A549 (cell line): ENCODE results near the gene HLA-DMB. TPM values are rescaled to one million over a fixed set of nuclear protein-coding genes. Genes with fewer than 3 reads are reported as not detected.

Source experiments
- ATAC-seq, 2 experiments: fragments of 200-7000 bp in 1 of 2; fragments of >200 bp in 1 of 2; cut with Nextera tagmentation in 1 of 2; cut with Tn5 transposase in 1 of 2; 3 replicates each; pipeline versions ENCODE4 v1.8.0 to v1.9.1; 2018 to 2020; ENCODE audit warnings: mild to moderate bottlenecking in 1 of 2, moderate library complexity in 1 of 2
- CTCF ChIA-PET: fragments of 300-600 bp; sonication (Branson Sonifier 250); formaldehyde crosslinking; extraction: SDS; loops from one replicate; lab custom pipeline; 2021; ENCODE audit warnings: antibody characterized with exemption, inconsistent platforms; lab: Yijun Ruan, JAX
- POLR2A ChIA-PET: fragments of 350-600 bp; formaldehyde crosslinking; extraction: SDS; loops from one replicate; lab custom pipeline; 2021; ENCODE audit warnings: antibody characterized with exemption, inconsistent platforms; lab: Yijun Ruan, JAX
- DNase-seq, 2 experiments: peaks; one replicate each; pipeline versions ENCODE4 v3.0.0 to v3.0.0-alpha.2; 2011 to 2016; ENCODE audit warnings: low read depth in 1 of 2, low spot score in 1 of 2
- FAIRE-seq: peaks from 2 replicates; lab custom pipeline; 2011; peaks lifted over from hg19 to GRCh38; lab: Jason Lieb, UNC
- H3K27ac ChIP-seq, 2 experiments: fragments of >200 bp; sonication (Bioruptor Twin); formaldehyde crosslinking; 3 replicates each; pipeline ENCODE4 v1.5.1; 2016 to 2017
- H3K4me1 ChIP-seq: fragments of >200 bp; sonication (Bioruptor Twin); formaldehyde crosslinking; 3 replicates; pipeline ENCODE4 v1.6.1; 2016
- H3K4me2 ChIP-seq: fragments of >200 bp; sonication (Bioruptor Twin); formaldehyde crosslinking; 3 replicates; pipeline ENCODE4 v1.6.1; 2016
- H3K4me3 ChIP-seq: fragments of >200 bp; sonication (Bioruptor Twin); formaldehyde crosslinking; 3 replicates; pipeline ENCODE4 v1.5.1; 2016
- H3K9me3 ChIP-seq: fragments of >200 bp; sonication (Bioruptor Twin); formaldehyde crosslinking; 3 replicates; pipeline ENCODE4 v1.6.1; 2016
- ATOH8 ChIP-seq: fragments of 250-450 bp; sonication (Bioruptor Pico); IDR thresholded peaks from 2 replicates; pipeline ENCODE4 v1.5.0; 2020; ENCODE audit warnings: low read depth, mild to moderate bottlenecking, moderate library complexity
- CBX2 ChIP-seq: fragments of 200-600 bp; sonication (generic); IDR thresholded peaks from 2 replicates; pipeline ENCODE4 v1.6.1; 2016; ENCODE audit warnings: low read depth, mild to moderate bottlenecking, borderline replicate concordance
- CTCF ChIP-seq: fragments of >200 bp; sonication (Bioruptor Twin); formaldehyde crosslinking; IDR thresholded peaks from 3 replicates; pipeline ENCODE4 v1.5.1; 2016
- ELK1 ChIP-seq: fragments of 150-350 bp; IDR thresholded peaks from 2 replicates; pipeline ENCODE4 v1.6.1; 2014; ENCODE audit warnings: low read depth, mild to moderate bottlenecking, low read length
- ESRRA ChIP-seq: fragments of 150-350 bp; IDR thresholded peaks from 2 replicates; pipeline ENCODE4 v1.6.1; 2014; ENCODE audit warnings: mild to moderate bottlenecking, low read length, borderline replicate concordance
- FOSL2 ChIP-seq, 2 experiments: fragments of 450-650 bp in 1 of 2; fragments of >200 bp in 1 of 2; sonication (Bioruptor Twin) in 1 of 2; formaldehyde crosslinking; IDR thresholded peaks; 2 replicates each; pipeline versions ENCODE4 v1.5.0 to v1.6.1; 2016 to 2020; ENCODE audit warnings: mild to moderate bottlenecking in 1 of 2, moderate library complexity in 1 of 2
- GATA3 ChIP-seq: IDR thresholded peaks from 2 replicates; pipeline ENCODE4 v1.6.1; 2012; ENCODE audit warnings: borderline replicate concordance
- HES2 ChIP-seq: fragments of >200 bp; sonication (Bioruptor Twin); formaldehyde crosslinking; IDR thresholded peaks from 2 replicates; pipeline ENCODE4 v1.6.1; 2016
- HMGXB4 ChIP-seq: fragments of 250-450 bp; sonication (Bioruptor Pico); IDR thresholded peaks from 2 replicates; pipeline ENCODE4 v1.5.0; 2021; ENCODE audit warnings: mild to moderate bottlenecking, moderate library complexity, borderline replicate concordance
- HOXA7 ChIP-seq: fragments of 250-450 bp; sonication (Bioruptor Pico); IDR thresholded peaks from 2 replicates; pipeline ENCODE4 v1.5.0; 2020; ENCODE audit warnings: mild to moderate bottlenecking, moderate library complexity
- HOXB13 ChIP-seq: fragments of 250-450 bp; sonication (Bioruptor Pico); IDR thresholded peaks from 2 replicates; pipeline ENCODE4 v1.5.0; 2020; ENCODE audit warnings: low read depth, mild to moderate bottlenecking, moderate library complexity
- MAX ChIP-seq: IDR thresholded peaks from 2 replicates; pipeline ENCODE4 v1.6.1; 2012
- MAZ ChIP-seq: fragments of 150-350 bp; IDR thresholded peaks from 2 replicates; pipeline ENCODE4 v1.6.1; 2014; ENCODE audit warnings: antibody characterized with exemption, low read depth, low read length, borderline replicate concordance
- RAD21 ChIP-seq, 2 experiments: fragments of >200 bp in 1 of 2; sonication (Bioruptor Twin) in 1 of 2; formaldehyde crosslinking in 1 of 2; IDR thresholded peaks in 1 of 2; conservative IDR thresholded peaks in 1 of 2; 2 replicates in 1 of 2; 3 replicates in 1 of 2; pipeline ENCODE4 v1.6.1; 2012 to 2018; ENCODE audit warnings: inconsistent platforms in 1 of 2
- RFX5 ChIP-seq: fragments of 450-650 bp; IDR thresholded peaks from 2 replicates; pipeline ENCODE4 v1.7.1; 2014; ENCODE audit warnings: antibody characterized with exemption, mild to moderate bottlenecking, moderate library complexity
- RNF2 ChIP-seq: fragments of 200-600 bp; sonication (generic); IDR thresholded peaks from 2 replicates; pipeline ENCODE4 v1.6.1; 2016; ENCODE audit warnings: low read depth, mild to moderate bottlenecking, antibody characterized with exemption, moderate library complexity, borderline replicate concordance
- SMC3 ChIP-seq: fragments of >200 bp; sonication (Bioruptor Twin); formaldehyde crosslinking; IDR thresholded peaks from 3 replicates; pipeline ENCODE4 v1.6.1; 2018; ENCODE audit warnings: inconsistent platforms
- ZC3H11A ChIP-seq: fragments of 450-650 bp; IDR thresholded peaks from 2 replicates; pipeline ENCODE4 v1.6.1; 2014; ENCODE audit warnings: antibody characterized with exemption, mild to moderate bottlenecking
- ZFP36 ChIP-seq: fragments of 450-650 bp; IDR thresholded peaks from 2 replicates; pipeline ENCODE4 v1.6.1; 2014; ENCODE audit warnings: borderline replicate concordance; ENCODE audit not compliant: partially characterized antibody
- ZSCAN20 ChIP-seq: fragments of 250-450 bp; sonication (Bioruptor Pico); IDR thresholded peaks from 2 replicates; pipeline ENCODE4 v1.8.0; 2022; ENCODE audit warnings: mild to moderate bottlenecking, moderate library complexity
- WGBS: methylation state at CpG from one replicate; pipeline ENCODE4 v1.1.6; 2017; ENCODE audit errors: missing lambda C conversion rate; 5-methylcytosine and 5-hydroxymethylcytosine counted together
- polyA plus RNA-seq, 4 experiments: library from polyadenylated mRNA; depleted of rRNA in 3 of 4; stranded (reverse); fragments of >200 nt; fragmentation: RNase III in 1 of 4; extraction: RNeasy Plus Mini Kit Qiagen cat#74134 plus additional on column Dnase treatment in 1 of 4; gene quantifications; 2 replicates in 3 of 4; 3 replicates in 1 of 4; pipeline ENCODE4 v1.2.3, GENCODE V29; 2011 to 2017

HLA-DMB gene
- polyA plus RNA-seq, 2 of the 4 experiments (the other 2 are of a cell fraction): 3.7 to 14.3 TPM

- H3K4me3 ChIP-seq: no peak overlapping the region
- TF ChIP-seq FOSL2 (IDR thresholded peaks at IDR 0.05) (no peak), FOSL2 (CRISPR knock-in tag; IDR thresholded peaks at IDR 0.05) (no peak), ZFP36 (no peak), MAX (no peak), RAD21 (conservative IDR thresholded peaks at IDR 0.05 in 1 of 2, IDR thresholded peaks at IDR 0.05 in 1 of 2) (peak; percentile 84 to 85), RNF2 (no peak), RFX5 (peak; percentile 52; the same call in 1 of the 2 replicates), ATOH8 (CRISPR knock-in tag) (no peak), HMGXB4 (CRISPR knock-in tag) (no peak), CBX2 (no peak), ZSCAN20 (no peak), MAZ (no peak), CTCF (peak; percentile 87), SMC3 (peak; percentile 85), ELK1 (no peak), ZC3H11A (no peak), HES2 (no peak), GATA3 (no peak), HOXA7 (no peak), ESRRA (no peak), HOXB13 (CRISPR knock-in tag) (no peak)
- ChIA-PET POLR2A (interaction anchor here (0.6 to 8.6 kb wide), 5 partner anchors 10 to 857 kb away, joined by 3 to 127 read pairs (median 5); partner anchors contain the start of gene ATF6B), CTCF (interaction anchor here (0.5 to 6.3 kb wide), 45 partner anchors 9 to 892 kb away, joined by 3 to 124 read pairs (median 4); partner anchors contain the start of genes BRD2, HLA-DMA, PSMB8 and TAP1)
- ATAC-seq (peak; percentile 75 to 83), FAIRE-seq (no peak), DNase-seq (peak; percentile 52 to 86)
- no peak overlapping the region for H3K4me2 ChIP-seq
- peaks cover 11% of the 10 kb centered on the region for H3K4me1 ChIP-seq
- 11% methylated on average over 9 of the region's 9 CpGs for WGBS
- no peaks in the 10 kb centered on the region for H3K9me3 ChIP-seq
- no peak overlapping the region for H3K27ac ChIP-seq
These were observed 44.0 kb upstream of the HLA-DMB start for GRCh38 chr6:32984622-32985389.
